ENCODE results near the gene SLC35F6.

DNA sequence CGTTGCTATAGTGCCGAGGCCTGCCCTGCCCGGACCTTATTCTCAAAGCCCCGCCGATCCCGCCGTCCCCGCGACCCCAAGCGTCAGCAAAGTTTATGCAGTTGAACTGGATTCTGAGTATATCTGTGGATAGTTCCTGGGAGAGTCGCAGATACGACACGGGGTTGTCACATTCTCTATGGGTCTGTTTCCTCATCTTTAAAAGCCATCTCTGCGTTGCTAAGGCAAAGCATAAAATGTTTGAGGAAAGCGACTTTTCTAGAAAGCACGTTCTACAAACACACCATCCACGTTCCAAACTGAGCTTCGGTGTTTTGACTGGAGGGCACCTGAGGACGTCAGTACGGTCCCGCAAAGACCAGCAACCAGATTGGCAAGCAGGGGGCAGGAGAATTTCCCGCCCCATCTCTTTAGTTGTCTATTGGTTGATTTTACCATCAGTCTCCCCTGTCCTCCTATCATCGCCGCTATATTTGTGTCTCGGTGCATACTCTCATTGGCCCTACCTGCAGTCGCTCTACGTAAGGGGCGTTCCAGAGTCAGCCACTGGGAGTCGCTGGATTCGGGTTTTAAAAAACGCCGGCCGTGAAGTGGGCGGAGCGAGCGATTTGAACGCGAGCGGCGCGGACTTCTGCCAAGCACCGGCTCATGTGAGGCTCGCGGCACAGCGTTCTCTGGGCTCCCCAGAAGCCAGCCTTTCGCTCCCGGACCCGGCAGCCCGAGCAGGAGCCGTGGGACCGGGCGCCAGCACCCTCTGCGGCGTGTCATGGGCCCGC, 21.5 kb downstream of the SLC35F6 start, which contains the start of gene CENPA:
- TF ChIP-seq, protein P1, sequence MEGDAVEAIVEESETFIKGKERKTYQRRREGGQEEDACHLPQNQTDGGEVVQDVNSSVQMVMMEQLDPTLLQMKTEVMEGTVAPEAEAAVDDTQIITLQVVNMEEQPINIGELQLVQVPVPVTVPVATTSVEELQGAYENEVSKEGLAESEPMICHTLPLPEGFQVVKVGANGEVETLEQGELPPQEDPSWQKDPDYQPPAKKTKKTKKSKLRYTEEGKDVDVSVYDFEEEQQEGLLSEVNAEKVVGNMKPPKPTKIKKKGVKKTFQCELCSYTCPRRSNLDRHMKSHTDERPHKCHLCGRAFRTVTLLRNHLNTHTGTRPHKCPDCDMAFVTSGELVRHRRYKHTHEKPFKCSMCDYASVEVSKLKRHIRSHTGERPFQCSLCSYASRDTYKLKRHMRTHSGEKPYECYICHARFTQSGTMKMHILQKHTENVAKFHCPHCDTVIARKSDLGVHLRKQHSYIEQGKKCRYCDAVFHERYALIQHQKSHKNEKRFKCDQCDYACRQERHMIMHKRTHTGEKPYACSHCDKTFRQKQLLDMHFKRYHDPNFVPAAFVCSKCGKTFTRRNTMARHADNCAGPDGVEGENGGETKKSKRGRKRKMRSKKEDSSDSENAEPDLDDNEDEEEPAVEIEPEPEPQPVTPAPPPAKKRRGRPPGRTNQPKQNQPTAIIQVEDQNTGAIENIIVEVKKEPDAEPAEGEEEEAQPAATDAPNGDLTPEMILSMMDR (IDR thresholded peaks at IDR 0.05) = peak in 2 of 3 donors; percentile 35 to 55
- TF ChIP-seq POLR2A (IDR thresholded peaks at IDR 0.05) (no peak), EP300 (IDR thresholded peaks at IDR 0.05) (no peak)

Data from ovary (tissue), 3 donors.